ENCODE data around the gene INSR.
A peak's percentile ranks its signal among the peaks of the same experiment; 100 is the strongest.
"Not testable (repeated sequence)": the region's sequence is repeated elsewhere in the genome, so short reads cannot be mapped to it uniquely, and the experiment has no call there.

The INSR gene

GRCh38 chr19:7224995-7225394 lies 69.2 kb downstream of the INSR start:
- H3K4me3 ChIP-seq (ENCODE audit: low read length), result no peak overlapping the region
- peaks cover 11% of the 10 kb centered on the region for H3K4me1 ChIP-seq (ENCODE audit: control insufficient read depth, insufficient read depth, low read length)
- peak overlapping the region; percentile 72 for H3K27ac ChIP-seq (ENCODE audit: low read depth, low read length)
- H3K9ac ChIP-seq (ENCODE audit: low read length), result no peak overlapping the region
- no peaks in the 10 kb centered on the region for H3K27me3 ChIP-seq (ENCODE audit: control insufficient read depth, insufficient read depth, low read length)
- H3K36me3 ChIP-seq (ENCODE audit: control insufficient read depth, insufficient read depth, low read length), result no peaks in the 10 kb centered on the region

- Histone ChIP-seq H3K9ac (ENCODE audit: low read length) (no peak overlapping the region), H3K36me3 (ENCODE audit: control insufficient read depth, insufficient read depth, low read length) (no peaks in the 10 kb centered on the region), H3K27me3 (ENCODE audit: control insufficient read depth, insufficient read depth, low read length) (no peaks in the 10 kb centered on the region), H3K4me1 (ENCODE audit: control insufficient read depth, insufficient read depth, low read length) (peaks cover 10% of the 10 kb centered on the region), H3K27ac (ENCODE audit: low read depth, low read length) (peak overlapping the region; percentile 72), H3K4me3 (ENCODE audit: low read length) (peak overlapping the region; percentile 40)
Measured at GRCh38 chr19:7224209-7224686, 70.0 kb downstream of the INSR start.

- Histone ChIP-seq H3K4me1 (ENCODE audit: control insufficient read depth, insufficient read depth, low read length) (peaks cover 10% of the 10 kb centered on the region), H3K27ac (ENCODE audit: low read depth, low read length) (peak overlapping the region; percentile 72), H3K9ac (ENCODE audit: low read length) (no peak overlapping the region), H3K4me3 (ENCODE audit: low read length) (no peak overlapping the region), H3K36me3 (ENCODE audit: control insufficient read depth, insufficient read depth, low read length) (no peaks in the 10 kb centered on the region), H3K27me3 (ENCODE audit: control insufficient read depth, insufficient read depth, low read length) (no peaks in the 10 kb centered on the region)
Measured at GRCh38 chr19:7223429-7223828, 70.8 kb downstream of the INSR start.

GRCh38 chr19:7219056-7219455 lies 75.2 kb downstream of the INSR start:
- Histone ChIP-seq H3K4me1 (ENCODE audit: control insufficient read depth, insufficient read depth, low read length) (no peaks in the 10 kb centered on the region), H3K27ac (ENCODE audit: low read depth, low read length) (no peak overlapping the region), H3K4me3 (ENCODE audit: low read length) (no peak overlapping the region), H3K9ac (ENCODE audit: low read length) (no peak overlapping the region), H3K27me3 (ENCODE audit: control insufficient read depth, insufficient read depth, low read length) (no peaks in the 10 kb centered on the region), H3K36me3 (ENCODE audit: control insufficient read depth, insufficient read depth, low read length) (no peaks in the 10 kb centered on the region)

GRCh38 chr19:7217861-7218260 lies 76.4 kb downstream of the INSR start:
- no peak overlapping the region for H3K9ac ChIP-seq (ENCODE audit: low read length)
- no peaks in the 10 kb centered on the region for H3K4me1 ChIP-seq (ENCODE audit: control insufficient read depth, insufficient read depth, low read length)
- H3K4me3 ChIP-seq (ENCODE audit: low read length), result no peak overlapping the region
- no peak overlapping the region for H3K27ac ChIP-seq (ENCODE audit: low read depth, low read length)
- H3K27me3 ChIP-seq (ENCODE audit: control insufficient read depth, insufficient read depth, low read length), result no peaks in the 10 kb centered on the region
- no peaks in the 10 kb centered on the region for H3K36me3 ChIP-seq (ENCODE audit: control insufficient read depth, insufficient read depth, low read length)

- Histone ChIP-seq H3K9ac (ENCODE audit: low read length) (no peak overlapping the region), H3K27me3 (ENCODE audit: control insufficient read depth, insufficient read depth, low read length) (no peaks in the 10 kb centered on the region), H3K4me1 (ENCODE audit: control insufficient read depth, insufficient read depth, low read length) (peaks cover 5% of the 10 kb centered on the region), H3K27ac (ENCODE audit: low read depth, low read length) (no peak overlapping the region), H3K36me3 (ENCODE audit: control insufficient read depth, insufficient read depth, low read length) (no peaks in the 10 kb centered on the region), H3K4me3 (ENCODE audit: low read length) (no peak overlapping the region)
Measured at GRCh38 chr19:7216373-7216902, 77.8 kb downstream of the INSR start.

GRCh38 chr19:7215176-7215575 lies 79.0 kb downstream of the INSR start:
- peaks cover 5% of the 10 kb centered on the region for H3K4me1 ChIP-seq (ENCODE audit: control insufficient read depth, insufficient read depth, low read length)
- H3K36me3 ChIP-seq (ENCODE audit: control insufficient read depth, insufficient read depth, low read length), result no peaks in the 10 kb centered on the region
- no peak overlapping the region for H3K4me3 ChIP-seq (ENCODE audit: low read length)
- H3K9ac ChIP-seq (ENCODE audit: low read length), result no peak overlapping the region
- H3K27me3 ChIP-seq (ENCODE audit: control insufficient read depth, insufficient read depth, low read length), result no peaks in the 10 kb centered on the region
- no peak overlapping the region for H3K27ac ChIP-seq (ENCODE audit: low read depth, low read length)

GRCh38 chr19:7214324-7215089 lies 79.7 kb downstream of the INSR start:
- peaks cover 5% of the 10 kb centered on the region for H3K4me1 ChIP-seq (ENCODE audit: control insufficient read depth, insufficient read depth, low read length)
- H3K27me3 ChIP-seq (ENCODE audit: control insufficient read depth, insufficient read depth, low read length), result no peaks in the 10 kb centered on the region
- no peak overlapping the region for H3K27ac ChIP-seq (ENCODE audit: low read depth, low read length)
- no peaks in the 10 kb centered on the region for H3K36me3 ChIP-seq (ENCODE audit: control insufficient read depth, insufficient read depth, low read length)
- H3K4me3 ChIP-seq (ENCODE audit: low read length), result no peak overlapping the region
- no peak overlapping the region for H3K9ac ChIP-seq (ENCODE audit: low read length)

- Histone ChIP-seq H3K27me3 (ENCODE audit: control insufficient read depth, insufficient read depth, low read length) (no peaks in the 10 kb centered on the region), H3K27ac (ENCODE audit: low read depth, low read length) (no peak overlapping the region), H3K9ac (ENCODE audit: low read length) (no peak overlapping the region), H3K4me1 (ENCODE audit: control insufficient read depth, insufficient read depth, low read length) (peaks cover 5% of the 10 kb centered on the region), H3K36me3 (ENCODE audit: control insufficient read depth, insufficient read depth, low read length) (no peaks in the 10 kb centered on the region), H3K4me3 (ENCODE audit: low read length) (no peak overlapping the region)
Measured at GRCh38 chr19:7213628-7214323, 80.4 kb downstream of the INSR start.

GRCh38 chr19:7211191-7211951 lies 82.8 kb downstream of the INSR start:
- peaks cover 5% of the 10 kb centered on the region for H3K4me1 ChIP-seq (ENCODE audit: control insufficient read depth, insufficient read depth, low read length)
- no peak overlapping the region for H3K4me3 ChIP-seq (ENCODE audit: low read length)
- no peak overlapping the region for H3K9ac ChIP-seq (ENCODE audit: low read length)
- H3K27ac ChIP-seq (ENCODE audit: low read depth, low read length), result peak overlapping the region; percentile 12
- no peaks in the 10 kb centered on the region for H3K36me3 ChIP-seq (ENCODE audit: control insufficient read depth, insufficient read depth, low read length)
- no peaks in the 10 kb centered on the region for H3K27me3 ChIP-seq (ENCODE audit: control insufficient read depth, insufficient read depth, low read length)

- Histone ChIP-seq H3K9ac (ENCODE audit: low read length) (no peak overlapping the region), H3K4me3 (ENCODE audit: low read length) (no peak overlapping the region), H3K4me1 (ENCODE audit: control insufficient read depth, insufficient read depth, low read length) (peaks cover 5% of the 10 kb centered on the region), H3K27ac (ENCODE audit: low read depth, low read length) (no peak overlapping the region), H3K27me3 (ENCODE audit: control insufficient read depth, insufficient read depth, low read length) (no peaks in the 10 kb centered on the region), H3K36me3 (ENCODE audit: control insufficient read depth, insufficient read depth, low read length) (no peaks in the 10 kb centered on the region)
Measured at GRCh38 chr19:7210359-7210758, 83.9 kb downstream of the INSR start.

GRCh38 chr19:7209597-7210325 lies 84.5 kb downstream of the INSR start:
- not testable (repeated sequence) for H3K4me1 ChIP-seq (ENCODE audit: control insufficient read depth, insufficient read depth, low read length); H3K27me3 ChIP-seq (ENCODE audit: control insufficient read depth, insufficient read depth, low read length); H3K36me3 ChIP-seq (ENCODE audit: control insufficient read depth, insufficient read depth, low read length); H3K9ac ChIP-seq (ENCODE audit: low read length); H3K4me3 ChIP-seq (ENCODE audit: low read length); H3K27ac ChIP-seq (ENCODE audit: low read depth, low read length)
